Measurements from ENCODE around the gene TAS1R1.

- TF ChIP-seq CTCF (IDR thresholded peaks at IDR 0.05; ENCODE audit: low read depth, low read length, poor library complexity, severe bottlenecking), result no peak
- TF ChIP-seq EZH2phosphoT487 (IDR thresholded peaks at IDR 0.05; ENCODE audit: borderline replicate concordance, low read length), result no peak
Measured at GRCh38 chr1:6596886-6597776, 42.0 kb downstream of the TAS1R1 start.
